GM12892 (cell line): ENCODE results near the gene DNAH10.

Experiments used
- POLR2A ChIP-seq: IDR thresholded peaks from 2 replicates; pipeline ENCODE4 v1.6.1; 2011; ENCODE audit warnings: low read depth, low read length, control low read depth
- POLR2AphosphoS5 ChIP-seq: IDR thresholded peaks from 2 replicates; pipeline ENCODE4 v1.6.1; 2011; ENCODE audit warnings: low read depth, low read length, control low read depth
- TAF1 ChIP-seq: IDR thresholded peaks from 2 replicates; pipeline ENCODE4 v1.6.1; 2011; ENCODE audit warnings: low read depth, mild to moderate bottlenecking, control low read depth, low read length, borderline replicate concordance

- TF ChIP-seq POLR2A (no peak), POLR2AphosphoS5 (no peak), TAF1 (no peak)
Observed at GRCh38 chr12:123919980-123920360, 157.9 kb downstream of the DNAH10 start.
